IPS-NIHi7 (cell line): ENCODE measurements around the gene GPN3.
"Not testable (repeated sequence)": the region's sequence is repeated elsewhere in the genome, so short reads cannot be mapped to it uniquely, and the experiment has no call there.

Source experiments
- DNase-seq: peaks from one replicate; pipeline ENCODE4 v3.0.0; 2012; ENCODE audit warnings: mixed read lengths; ENCODE audit errors: extremely low spot score

The GPN3 gene

GRCh38 chr12:110468214-110469048 is at the start of gene GPN3, which contains the start of gene FAM216A:
Gene GPN3 (minus strand): TSS chr12:110468257. CDS start chr12:110468203, 54 bp downstream.
Gene FAM216A (plus strand): TSS chr12:110468845. CDS start chr12:110468876, 31 bp downstream.
- peak; percentile 94 for DNase-seq

GRCh38 chr12:110516995-110517394 is 48.9 kb upstream of the GPN3 start:
- DNase-seq = no peak

- DNase-seq = no peak
Measured at GRCh38 chr12:110514363-110514762, 46.3 kb upstream of the GPN3 start.

- DNase-seq = no peak
Measured at GRCh38 chr12:110513842-110514241, 45.8 kb upstream of the GPN3 start.

- no peak for DNase-seq
Measured at GRCh38 chr12:110508071-110508586, 40.1 kb upstream of the GPN3 start.

GRCh38 chr12:110505332-110505731 is 37.3 kb upstream of the GPN3 start:
- no peak for DNase-seq

GRCh38 chr12:110503432-110503831 is 35.4 kb upstream of the GPN3 start:
- DNase-seq = no peak

GRCh38 chr12:110501752-110502738 is 34.0 kb upstream of the GPN3 start, which contains the start of the genes RAD9B and VPS29:
Gene RAD9B (plus strand): TSS chr12:110502331. CDS start chr12:110502338, 7 bp downstream.
Gene VPS29 (minus strand): TSS chr12:110502111. CDS start chr12:110502051, 60 bp downstream.
- peak; percentile 96 for DNase-seq

- DNase-seq = peak; percentile 42
Measured at GRCh38 chr12:110501399-110501751, 33.3 kb upstream of the GPN3 start.

- no peak for DNase-seq
Measured at GRCh38 chr12:110498984-110499706, 31.1 kb upstream of the GPN3 start.

GRCh38 chr12:110475426-110475825 is 7.4 kb upstream of the GPN3 start:
- DNase-seq = no peak

- no peak for DNase-seq
Measured at GRCh38 chr12:110467847-110468213, 227 bp downstream of the GPN3 start.

GRCh38 chr12:110466791-110467190 is 1.3 kb downstream of the GPN3 start:
- no peak for DNase-seq

GRCh38 chr12:110465765-110466164 is 2.3 kb downstream of the GPN3 start:
- DNase-seq = not testable (repeated sequence)

GRCh38 chr12:110465024-110465423 is 3.0 kb downstream of the GPN3 start:
- no peak for DNase-seq

- DNase-seq = not testable (repeated sequence)
Measured at GRCh38 chr12:110461189-110461588, 6.9 kb downstream of the GPN3 start.

GRCh38 chr12:110458756-110459155 is 9.3 kb downstream of the GPN3 start:
- DNase-seq = no peak

GRCh38 chr12:110453569-110454296 is 14.3 kb downstream of the GPN3 start:
- DNase-seq = no peak

GRCh38 chr12:110451263-110451662 is 16.8 kb downstream of the GPN3 start:
- no peak for DNase-seq

- DNase-seq = peak; percentile 95
Measured at GRCh38 chr12:110449799-110450497, 18.1 kb downstream of the GPN3 start, which contains the start of gene ARPC3. Gene ARPC3 (minus strand): TSS chr12:110450337. CDS start chr12:110450260, 77 bp downstream.
